ENCODE data around the gene PTPRCAP.
A peak's percentile ranks its signal among the peaks of the same experiment; 100 is the strongest.

PTPRCAP gene

GRCh38 chr11:67445515-67445914, 8.0 kb upstream of the PTPRCAP start:
- no peaks in the 10 kb centered on the region for H3K27me3 ChIP-seq (ENCODE audit: insufficient read depth, poor library complexity, severe bottlenecking)
- no peak overlapping the region for H3K27ac ChIP-seq (replicated peaks)
- no peak for DNase-seq (ENCODE audit: low read depth in 1 of 2, low spot score in 1 of 2)
- TF ChIP-seq POLR2AphosphoS5 (IDR thresholded peaks at IDR 0.05; ENCODE audit: low read depth) = no peak
- no peak for TF ChIP-seq GABPA (IDR thresholded peaks at IDR 0.05; ENCODE audit: low read depth)
- no peak for TF ChIP-seq SPI1 (IDR thresholded peaks at IDR 0.05; ENCODE audit: borderline replicate concordance, low read depth)
- TF ChIP-seq, protein P1, sequence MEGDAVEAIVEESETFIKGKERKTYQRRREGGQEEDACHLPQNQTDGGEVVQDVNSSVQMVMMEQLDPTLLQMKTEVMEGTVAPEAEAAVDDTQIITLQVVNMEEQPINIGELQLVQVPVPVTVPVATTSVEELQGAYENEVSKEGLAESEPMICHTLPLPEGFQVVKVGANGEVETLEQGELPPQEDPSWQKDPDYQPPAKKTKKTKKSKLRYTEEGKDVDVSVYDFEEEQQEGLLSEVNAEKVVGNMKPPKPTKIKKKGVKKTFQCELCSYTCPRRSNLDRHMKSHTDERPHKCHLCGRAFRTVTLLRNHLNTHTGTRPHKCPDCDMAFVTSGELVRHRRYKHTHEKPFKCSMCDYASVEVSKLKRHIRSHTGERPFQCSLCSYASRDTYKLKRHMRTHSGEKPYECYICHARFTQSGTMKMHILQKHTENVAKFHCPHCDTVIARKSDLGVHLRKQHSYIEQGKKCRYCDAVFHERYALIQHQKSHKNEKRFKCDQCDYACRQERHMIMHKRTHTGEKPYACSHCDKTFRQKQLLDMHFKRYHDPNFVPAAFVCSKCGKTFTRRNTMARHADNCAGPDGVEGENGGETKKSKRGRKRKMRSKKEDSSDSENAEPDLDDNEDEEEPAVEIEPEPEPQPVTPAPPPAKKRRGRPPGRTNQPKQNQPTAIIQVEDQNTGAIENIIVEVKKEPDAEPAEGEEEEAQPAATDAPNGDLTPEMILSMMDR (IDR thresholded peaks at IDR 0.05; ENCODE audit: insufficient read depth, low read length) = no peak
- TF ChIP-seq REST (IDR thresholded peaks at IDR 0.05; ENCODE audit: insufficient replicate concordance, low read depth) = no peak
- H3K4me3 ChIP-seq (replicated peaks; ENCODE audit: insufficient read depth, low read length) = no peak overlapping the region

DNA sequence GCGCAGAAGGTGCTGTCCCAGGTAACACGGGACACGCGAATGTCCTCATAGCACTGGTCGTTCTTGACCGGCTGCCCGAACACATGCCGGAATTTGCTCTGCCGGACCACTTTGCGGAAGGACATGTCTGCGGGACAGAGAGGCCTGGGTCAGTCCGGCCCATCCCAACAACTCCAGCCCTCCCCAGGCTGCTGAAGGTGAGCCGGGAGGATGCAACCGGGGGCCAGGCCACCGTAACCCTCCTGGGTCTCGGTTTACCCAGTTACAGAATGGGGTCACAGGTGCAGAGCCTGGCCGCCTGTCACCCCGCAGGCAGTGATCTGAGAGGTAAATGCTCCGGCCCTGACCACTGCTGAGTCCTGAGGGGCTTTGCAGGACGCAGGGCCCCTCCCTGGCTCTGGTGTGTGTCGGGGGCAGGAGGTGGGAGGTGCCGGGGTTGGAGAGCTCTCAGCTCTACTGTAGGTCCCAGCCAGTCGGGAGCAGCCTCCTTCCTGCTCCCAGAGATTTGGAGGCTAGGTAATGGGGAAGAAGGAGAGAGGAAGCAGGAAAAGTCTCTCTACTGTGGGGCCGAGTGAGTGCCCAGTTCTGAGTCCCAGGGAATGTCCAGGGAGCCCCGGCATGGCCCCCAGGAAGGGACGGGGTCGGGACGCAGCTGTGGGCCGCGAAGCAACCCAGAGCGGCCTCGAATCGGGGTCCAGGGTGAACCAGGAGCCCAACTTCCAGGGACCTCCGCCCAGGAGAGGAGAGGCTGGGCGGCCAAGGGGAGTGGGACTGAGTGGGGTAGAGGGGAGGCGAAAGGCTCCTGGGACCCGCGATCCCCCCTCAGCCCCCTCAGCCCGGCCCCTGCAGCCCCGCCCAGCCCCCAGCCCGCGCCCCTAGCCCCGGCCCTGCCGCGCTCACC, 5.3 kb upstream of the PTPRCAP start:
- Histone ChIP-seq H3K27ac (replicated peaks) (peak overlapping the region; percentile 41), H3K4me3 (replicated peaks; ENCODE audit: insufficient read depth, low read length) (peak overlapping the region; percentile 48), H3K27me3 (ENCODE audit: insufficient read depth, poor library complexity, severe bottlenecking) (no peaks in the 10 kb centered on the region)
- no peak for DNase-seq (ENCODE audit: low read depth in 1 of 2, low spot score in 1 of 2)
- peak; percentile 29; the same call in 1 of the 2 replicates for TF ChIP-seq POLR2AphosphoS5 (IDR thresholded peaks at IDR 0.05; ENCODE audit: low read depth)
- no peak for TF ChIP-seq GABPA (IDR thresholded peaks at IDR 0.05; ENCODE audit: low read depth)

- TF ChIP-seq, protein P1 (IDR thresholded peaks at IDR 0.05; ENCODE audit: insufficient read depth, low read length) = no peak
- no peak; the same call in 1 of the 2 replicates for TF ChIP-seq POLR2AphosphoS5 (IDR thresholded peaks at IDR 0.05; ENCODE audit: low read depth)
- TF ChIP-seq REST (IDR thresholded peaks at IDR 0.05; ENCODE audit: insufficient replicate concordance, low read depth) = no peak
- TF ChIP-seq SPI1 (IDR thresholded peaks at IDR 0.05; ENCODE audit: borderline replicate concordance, low read depth) = no peak
- no peak for TF ChIP-seq GABPA (IDR thresholded peaks at IDR 0.05; ENCODE audit: low read depth)
- no peak overlapping the region for H3K27ac ChIP-seq (replicated peaks)
- H3K4me3 ChIP-seq (replicated peaks; ENCODE audit: insufficient read depth, low read length) = no peak overlapping the region
- no peaks in the 10 kb centered on the region for H3K27me3 ChIP-seq (ENCODE audit: insufficient read depth, poor library complexity, severe bottlenecking)
- no peak for DNase-seq (ENCODE audit: low read depth in 1 of 2, low spot score in 1 of 2)
Measured at GRCh38 chr11:67441731-67442351, 4.4 kb upstream of the PTPRCAP start.

- TF ChIP-seq SPI1 (IDR thresholded peaks at IDR 0.05; ENCODE audit: borderline replicate concordance, low read depth) (no peak), POLR2AphosphoS5 (IDR thresholded peaks at IDR 0.05; ENCODE audit: low read depth) (no peak), REST (IDR thresholded peaks at IDR 0.05; ENCODE audit: insufficient replicate concordance, low read depth) (no peak), GABPA (IDR thresholded peaks at IDR 0.05; ENCODE audit: low read depth) (no peak)
- TF ChIP-seq, protein P1 (IDR thresholded peaks at IDR 0.05; ENCODE audit: insufficient read depth, low read length) = no peak
- no peak overlapping the region for H3K4me3 ChIP-seq (replicated peaks; ENCODE audit: insufficient read depth, low read length)
Measured at GRCh38 chr11:67441098-67441563, 3.6 kb upstream of the PTPRCAP start.

More at GRCh38 chr11:67441098-67441563, 3.6 kb upstream of the PTPRCAP start:
- H3K27me3 ChIP-seq (ENCODE audit: insufficient read depth, poor library complexity, severe bottlenecking) = no peaks in the 10 kb centered on the region
- no peak overlapping the region for H3K27ac ChIP-seq (replicated peaks)
- DNase-seq (ENCODE audit: low read depth in 1 of 2, low spot score in 1 of 2) = no peak

All from HL-60 (cell line).